ENCODE measurements around the gene TOLLIP.

TOLLIP gene

GRCh38 chr11:1297576-1298473 is 11.6 kb downstream of the TOLLIP start:
- DNase-seq = no peak

- no peak for DNase-seq
Observed at GRCh38 chr11:1297011-1297575, 12.3 kb downstream of the TOLLIP start.

GRCh38 chr11:1296287-1296686 is 13.1 kb downstream of the TOLLIP start:
- no peak for DNase-seq

- no peak for DNase-seq
Observed at GRCh38 chr11:1295591-1295990, 13.8 kb downstream of the TOLLIP start.

DNA sequence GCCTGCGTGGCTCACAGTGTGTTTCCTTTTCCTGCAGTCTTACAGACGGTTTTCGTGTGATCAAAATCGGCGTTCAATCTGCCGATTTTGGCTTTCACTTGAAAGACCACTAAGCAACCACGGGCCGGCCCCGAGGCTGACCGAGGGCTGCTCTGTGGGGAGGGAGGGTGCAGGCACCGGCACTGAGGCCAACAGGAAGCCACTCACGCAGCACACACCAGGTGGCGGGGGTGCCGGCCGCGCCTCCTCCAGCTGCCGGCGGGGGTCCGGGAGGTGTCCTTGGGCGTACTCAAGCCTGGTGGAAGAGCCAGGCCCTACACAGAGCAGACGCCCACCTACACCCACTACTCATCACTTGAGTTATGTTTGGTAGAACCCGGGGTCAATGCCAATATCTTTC is 14.3 kb downstream of the TOLLIP start:
- no peak for DNase-seq

DNA sequence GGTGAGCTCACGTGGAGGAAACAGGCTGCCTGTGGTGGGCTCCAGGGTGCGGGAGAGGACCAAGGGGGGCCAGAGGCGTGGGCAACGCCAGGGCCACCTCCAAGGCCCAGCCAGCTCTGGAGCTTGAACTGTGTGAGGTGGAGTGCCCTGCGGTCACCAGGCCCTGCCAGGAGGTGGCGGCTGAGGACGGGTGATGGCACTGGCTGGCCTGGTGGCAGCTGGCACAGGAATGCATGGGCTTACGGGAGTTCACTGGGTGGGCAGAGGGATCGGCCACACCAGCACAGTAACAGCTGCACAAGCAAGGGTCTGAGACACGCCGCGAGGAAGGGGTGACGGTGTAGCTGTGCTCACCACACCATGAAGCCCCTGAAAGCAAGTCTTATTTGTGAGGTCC is 15.8 kb downstream of the TOLLIP start:
- DNase-seq = no peak

GRCh38 chr11:1292644-1293618 is 16.5 kb downstream of the TOLLIP start:
- no peak for DNase-seq

GRCh38 chr11:1292018-1292643 is 17.3 kb downstream of the TOLLIP start:
- DNase-seq = no peak

GRCh38 chr11:1291295-1292017 is 18.0 kb downstream of the TOLLIP start:
- no peak for DNase-seq

DNA sequence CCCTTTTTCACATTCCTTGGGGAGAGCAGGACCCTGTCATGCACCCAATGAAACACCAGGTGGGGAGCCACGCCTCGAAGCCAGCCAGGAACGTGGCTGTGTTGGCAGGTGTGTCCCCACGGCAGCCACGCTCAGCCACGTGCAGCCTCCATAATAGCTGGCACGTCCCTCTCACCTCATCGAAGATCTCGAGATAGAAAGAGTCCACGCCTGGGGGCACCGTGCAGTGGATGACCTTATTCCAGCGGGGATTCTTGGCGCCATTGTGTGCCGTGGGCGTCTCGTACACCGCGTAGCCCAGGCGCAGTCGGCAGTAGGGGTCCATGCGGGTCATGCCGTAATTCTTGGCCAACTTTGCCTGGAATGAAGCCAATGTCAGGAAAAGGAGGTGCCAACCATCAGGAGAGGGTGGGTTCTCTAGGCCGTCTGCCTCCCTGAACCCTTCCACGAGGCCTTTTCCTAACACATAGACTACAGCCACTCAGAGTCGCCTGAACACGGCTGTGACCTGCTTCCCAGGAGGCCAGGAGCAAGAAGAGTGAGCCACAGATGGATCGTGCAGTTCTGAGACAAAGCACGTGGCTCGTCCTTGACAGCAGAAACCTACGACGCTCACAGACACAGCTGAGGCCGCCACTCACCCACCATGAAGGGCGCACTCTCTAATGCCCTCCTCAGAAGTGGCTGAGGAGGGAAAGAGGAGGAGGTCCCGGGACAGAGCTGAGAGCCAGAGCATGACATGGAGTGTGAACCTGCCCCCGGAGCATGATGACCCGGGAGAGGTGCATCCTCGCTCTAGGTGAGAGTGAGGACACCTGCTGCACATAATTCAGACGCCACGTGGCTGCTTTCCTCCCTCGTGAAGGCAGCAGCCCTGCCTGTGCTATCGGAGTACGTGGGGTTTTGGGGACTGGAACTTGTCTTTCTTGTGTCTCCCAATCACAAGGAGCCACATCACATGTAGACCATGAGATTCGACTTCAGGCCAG is 19.1 kb downstream of the TOLLIP start:
- DNase-seq = no peak

DNA sequence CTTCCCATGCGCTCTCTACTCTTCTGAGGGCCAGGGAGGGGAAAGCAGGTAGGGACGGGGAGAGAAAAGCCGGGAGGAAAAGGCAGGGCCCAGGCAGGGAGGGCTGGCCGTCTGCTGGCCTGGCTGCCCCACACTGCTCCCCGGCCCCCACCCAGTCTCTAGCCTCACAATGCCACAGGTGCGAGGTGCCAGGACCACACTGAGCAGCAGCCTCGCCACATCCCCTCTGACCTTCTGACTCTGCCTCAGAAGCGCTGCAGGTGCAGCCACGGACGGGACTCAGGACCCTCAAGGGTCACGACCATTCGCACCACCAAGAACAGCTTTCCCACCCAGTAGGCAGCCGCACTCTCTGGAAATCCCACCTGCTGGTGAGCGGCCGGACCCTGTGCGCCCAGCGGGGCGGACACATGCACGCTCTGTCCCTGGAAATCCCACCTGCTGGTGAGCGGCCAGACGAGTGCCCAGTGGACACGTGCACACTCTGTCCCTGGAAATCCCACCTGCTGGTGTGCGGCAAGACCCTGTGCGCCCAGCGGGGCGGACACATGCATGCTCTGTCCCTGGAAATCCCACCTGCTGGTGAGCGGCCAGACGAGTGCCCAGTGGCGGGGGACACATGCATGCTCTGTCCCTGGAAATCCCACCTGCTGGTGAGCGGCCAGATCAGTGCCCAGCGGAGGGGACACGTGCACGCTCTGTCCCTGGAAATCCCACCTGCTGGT is 20.1 kb downstream of the TOLLIP start:
- DNase-seq = no peak

GRCh38 chr11:1288426-1289151 is 20.8 kb downstream of the TOLLIP start:
- no peak for DNase-seq

DNA sequence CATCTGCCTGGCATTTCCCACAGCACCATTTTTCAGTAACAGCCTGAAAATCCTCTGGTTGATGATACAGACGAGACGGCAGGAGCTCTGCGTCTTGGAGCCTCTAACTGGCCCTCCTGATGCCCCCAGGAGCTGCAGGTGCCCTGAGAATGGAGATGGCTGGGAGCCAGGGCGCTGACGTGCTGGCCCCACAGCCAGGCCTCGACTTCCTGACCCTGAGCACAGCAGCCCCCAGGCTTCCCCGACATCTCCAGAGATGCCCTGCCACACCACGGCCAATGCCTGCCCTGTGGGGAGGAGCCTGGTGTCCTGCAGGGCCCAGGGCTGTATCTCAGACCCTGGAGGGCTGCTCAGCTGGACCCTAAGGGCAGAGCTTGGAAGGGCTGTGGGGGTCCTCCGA is 21.5 kb downstream of the TOLLIP start:
- no peak for DNase-seq

- DNase-seq = no peak
Observed at GRCh38 chr11:1285876-1286275, 23.6 kb downstream of the TOLLIP start.

GRCh38 chr11:1285316-1285744 is 24.1 kb downstream of the TOLLIP start:
- DNase-seq = no peak

DNA sequence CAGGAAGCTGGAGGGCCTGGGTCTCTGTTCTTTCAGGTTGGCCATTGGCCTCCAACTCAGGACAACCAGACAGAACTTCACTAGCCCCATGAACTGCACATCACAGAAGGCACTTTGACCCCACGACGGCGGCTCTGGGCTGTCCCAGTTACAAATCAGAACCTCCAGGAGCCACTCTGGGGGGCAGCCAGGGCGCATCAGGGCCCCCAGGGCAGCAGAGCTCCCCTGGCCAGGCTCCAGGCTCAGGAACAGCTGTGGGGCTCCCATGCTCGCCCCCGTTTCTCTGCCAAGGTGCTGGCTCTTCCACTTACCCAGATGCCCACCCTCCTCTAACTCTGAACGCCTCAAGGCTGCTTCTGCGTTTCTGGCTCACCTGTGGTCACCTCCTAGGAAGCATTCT is 25.5 kb downstream of the TOLLIP start:
- no peak for DNase-seq

- no peak for DNase-seq
Observed at GRCh38 chr11:1283091-1283511, 26.3 kb downstream of the TOLLIP start.

DNA sequence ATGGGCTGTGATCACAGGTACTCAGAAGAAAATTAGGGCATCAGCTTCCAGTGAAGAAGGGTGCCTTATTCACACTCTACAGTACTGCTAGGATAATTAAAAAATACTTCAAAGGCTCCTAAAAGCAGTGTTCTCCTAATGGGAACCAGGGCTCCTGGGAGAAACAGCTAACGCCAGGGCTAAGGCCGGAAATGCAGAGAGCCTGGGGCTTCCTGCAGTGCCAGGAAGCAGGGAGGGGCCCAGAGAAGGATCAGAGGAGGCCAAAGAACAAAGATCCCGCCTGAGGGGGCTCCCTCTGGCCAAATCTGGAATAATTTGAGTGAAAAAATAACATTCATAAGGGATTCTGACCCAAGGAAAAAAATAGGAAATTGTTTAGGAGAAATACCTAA is 27.5 kb downstream of the TOLLIP start:
- no peak for DNase-seq

GRCh38 chr11:1281326-1281973 is 28.0 kb downstream of the TOLLIP start:
- no peak for DNase-seq
